Right atrium auricular region (tissue), 2 donors: ENCODE measurements around the gene PLCL2. TPM values are rescaled to one million over a fixed set of nuclear protein-coding genes. Genes with fewer than 3 reads are reported as not detected.

Source experiments
- DNase-seq: peaks from one replicate; pipeline ENCODE4 v3.0.0-alpha.2; 2019; ENCODE audit warnings: low spot score
- H3K27ac ChIP-seq, 2 donors: fragments of 200-600 bp; sonication (generic); 1 replicate in 1 of 2; 2 replicates in 1 of 2; pipeline ENCODE4 v1.5.1; 2016 to 2019
- H3K27me3 ChIP-seq, 2 donors: fragments of 200-600 bp; sonication (generic); one replicate each; pipeline versions ENCODE4 v1.5.1 to v1.6.0; 2017 to 2019
- H3K36me3 ChIP-seq: fragments of 200-600 bp; sonication (generic); one replicate; pipeline ENCODE4 v1.5.1; 2016
- H3K4me1 ChIP-seq, 2 donors: fragments of 200-600 bp; sonication (generic); one replicate each; pipeline versions ENCODE4 v1.5.1 to v1.6.0; 2017 to 2019
- H3K4me3 ChIP-seq, 2 donors: fragments of 200-600 bp; sonication (generic); 1 replicate in 1 of 2; 2 replicates in 1 of 2; pipeline ENCODE4 v1.5.1; 2017 to 2019; ENCODE audit warnings: mild to moderate bottlenecking in 1 of 2, moderate library complexity in 1 of 2
- H3K9me3 ChIP-seq, 2 donors: fragments of 200-600 bp; sonication (generic); one replicate each; pipeline ENCODE4 v1.5.1; 2019
- total RNA-seq, 2 donors: library from RNA; depleted of rRNA; stranded (reverse); fragments of >200 nt; gene quantifications; one replicate each; pipeline ENCODE4 v1.1.0, GENCODE V29; 2016
- TF ChIP-seq, protein P1 (sequence below), 2 donors: fragments of 200-600 bp; sonication (generic); IDR thresholded peaks; one replicate each; pipeline ENCODE4 v1.5.1; 2019; ENCODE audit warnings: antibody characterized with exemption in 2 of 2

Gene PLCL2
- total RNA-seq, 2 donors from 2014 or later, result 32.4 to 35.2 TPM

DNA sequence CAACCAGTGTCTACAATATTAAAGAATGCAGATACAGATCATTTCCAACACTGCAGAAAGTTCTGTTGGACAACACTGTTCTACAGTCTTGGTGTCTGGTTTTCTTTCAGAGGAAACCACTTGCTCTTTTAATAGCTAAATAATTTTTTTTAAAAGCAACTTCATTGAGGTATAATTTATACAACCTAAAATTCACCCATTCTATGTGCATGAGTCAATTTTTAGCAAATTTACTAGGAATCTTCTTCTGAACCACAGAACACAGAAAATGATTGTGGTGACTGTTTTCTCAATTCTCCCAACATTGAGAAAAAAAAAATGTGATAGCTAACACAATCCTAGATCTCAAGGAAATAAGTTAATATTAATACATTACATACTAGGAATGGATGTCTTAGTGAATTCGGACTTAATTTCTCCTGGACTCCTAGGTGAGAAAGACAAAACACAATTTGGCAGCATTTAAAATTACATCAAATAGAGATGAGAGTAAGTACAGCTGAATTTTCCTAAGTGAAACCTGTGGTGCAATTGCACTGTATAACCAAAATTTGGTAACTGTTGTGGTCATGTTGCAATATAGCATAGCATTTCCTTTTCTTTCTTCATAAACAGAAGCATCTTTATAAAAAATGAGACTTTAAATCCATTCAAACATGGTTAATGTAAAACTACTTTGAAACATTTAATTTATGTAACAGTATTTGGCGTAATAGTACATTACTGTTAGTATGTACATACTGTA is 15.3 kb upstream of the PLCL2 start:
- no peak overlapping the region for H3K27ac ChIP-seq
- no peaks in the 10 kb centered on the region for H3K4me1 ChIP-seq
- no peaks in the 10 kb centered on the region for H3K36me3 ChIP-seq
- H3K4me3 ChIP-seq, result no peak overlapping the region
- TF ChIP-seq, protein P1, sequence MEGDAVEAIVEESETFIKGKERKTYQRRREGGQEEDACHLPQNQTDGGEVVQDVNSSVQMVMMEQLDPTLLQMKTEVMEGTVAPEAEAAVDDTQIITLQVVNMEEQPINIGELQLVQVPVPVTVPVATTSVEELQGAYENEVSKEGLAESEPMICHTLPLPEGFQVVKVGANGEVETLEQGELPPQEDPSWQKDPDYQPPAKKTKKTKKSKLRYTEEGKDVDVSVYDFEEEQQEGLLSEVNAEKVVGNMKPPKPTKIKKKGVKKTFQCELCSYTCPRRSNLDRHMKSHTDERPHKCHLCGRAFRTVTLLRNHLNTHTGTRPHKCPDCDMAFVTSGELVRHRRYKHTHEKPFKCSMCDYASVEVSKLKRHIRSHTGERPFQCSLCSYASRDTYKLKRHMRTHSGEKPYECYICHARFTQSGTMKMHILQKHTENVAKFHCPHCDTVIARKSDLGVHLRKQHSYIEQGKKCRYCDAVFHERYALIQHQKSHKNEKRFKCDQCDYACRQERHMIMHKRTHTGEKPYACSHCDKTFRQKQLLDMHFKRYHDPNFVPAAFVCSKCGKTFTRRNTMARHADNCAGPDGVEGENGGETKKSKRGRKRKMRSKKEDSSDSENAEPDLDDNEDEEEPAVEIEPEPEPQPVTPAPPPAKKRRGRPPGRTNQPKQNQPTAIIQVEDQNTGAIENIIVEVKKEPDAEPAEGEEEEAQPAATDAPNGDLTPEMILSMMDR (IDR thresholded peaks at IDR 0.05), result no peak
- DNase-seq, result no peak
- no peaks in the 10 kb centered on the region for H3K9me3 ChIP-seq
- no peaks in the 10 kb centered on the region for H3K27me3 ChIP-seq

DNA sequence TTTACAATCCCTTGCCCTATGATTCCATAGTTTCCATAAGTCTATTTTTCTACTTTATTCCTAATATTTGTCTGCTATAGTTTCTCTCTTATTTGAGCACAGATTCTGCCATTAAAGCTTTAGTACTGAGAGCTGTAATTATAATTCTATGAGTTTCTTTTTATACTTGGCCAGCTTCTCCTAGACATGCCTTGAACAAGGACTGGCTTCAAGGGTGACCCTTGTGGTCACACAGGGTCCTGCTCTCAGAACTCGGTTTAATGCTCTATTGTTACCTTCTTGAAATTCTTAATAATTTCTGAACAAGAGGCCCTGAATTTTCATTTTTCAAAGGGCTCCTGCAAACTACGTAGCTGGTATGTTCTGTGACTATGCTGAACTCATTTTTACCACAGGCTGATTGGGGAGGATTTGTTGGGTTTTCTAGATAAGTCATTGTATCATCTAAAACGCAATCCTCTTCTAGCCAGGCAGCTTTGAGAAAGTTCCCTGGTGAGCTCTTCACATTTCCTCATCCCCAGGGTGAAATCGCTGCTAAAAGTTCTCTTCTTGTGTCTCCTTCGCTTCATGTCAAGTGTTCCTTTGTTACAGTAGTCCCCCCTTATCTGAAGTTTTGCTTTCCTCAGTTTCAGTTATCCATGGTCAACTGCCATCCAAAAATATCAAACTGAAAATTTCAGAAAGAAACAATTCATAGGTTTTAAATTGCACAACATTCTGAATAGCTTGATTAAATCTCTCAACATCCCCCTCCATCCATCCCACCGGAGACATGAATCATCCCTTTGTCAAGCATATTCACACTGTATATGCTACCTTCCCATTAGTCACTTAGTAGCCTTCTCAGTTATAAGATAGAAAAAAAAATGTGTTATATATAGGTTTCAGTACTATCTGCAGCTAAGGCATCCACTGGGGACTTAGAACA is 12.6 kb upstream of the PLCL2 start:
- TF ChIP-seq, protein P1 (IDR thresholded peaks at IDR 0.05), result no peak
- Histone ChIP-seq H3K9me3 (no peaks in the 10 kb centered on the region), H3K4me1 (peaks cover 0 to 3% of the 10 kb centered on the region in 2 donors), H3K36me3 (no peaks in the 10 kb centered on the region), H3K27ac (no peak overlapping the region), H3K27me3 (no peaks in the 10 kb centered on the region), H3K4me3 (no peak overlapping the region)
- no peak for DNase-seq

DNA sequence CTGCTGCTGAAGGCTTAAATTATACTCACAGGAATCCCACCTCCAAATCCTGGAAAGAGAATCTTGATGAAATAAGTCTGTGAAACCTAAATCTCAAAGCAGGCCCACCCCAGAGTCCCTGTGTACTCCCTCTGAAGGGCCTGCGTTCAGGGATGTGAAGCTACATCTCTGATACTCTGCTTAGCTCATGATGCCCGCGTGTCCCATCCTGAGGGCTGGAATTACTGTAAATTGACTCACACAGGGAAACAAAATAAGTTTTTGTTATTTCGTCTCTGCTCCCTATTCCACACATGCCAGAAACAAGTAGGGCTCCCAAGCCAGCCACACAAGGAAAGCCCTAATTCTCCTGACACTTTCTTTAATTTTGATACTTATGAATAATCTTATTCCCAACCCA is 10.9 kb upstream of the PLCL2 start:
- Histone ChIP-seq H3K4me3 (no peak overlapping the region), H3K9me3 (no peaks in the 10 kb centered on the region), H3K4me1 (peaks cover 0 to 3% of the 10 kb centered on the region in 2 donors), H3K27ac (no peak overlapping the region), H3K27me3 (no peaks in the 10 kb centered on the region), H3K36me3 (no peaks in the 10 kb centered on the region)
- DNase-seq, result no peak
- TF ChIP-seq, protein P1 (IDR thresholded peaks at IDR 0.05), result no peak

DNA sequence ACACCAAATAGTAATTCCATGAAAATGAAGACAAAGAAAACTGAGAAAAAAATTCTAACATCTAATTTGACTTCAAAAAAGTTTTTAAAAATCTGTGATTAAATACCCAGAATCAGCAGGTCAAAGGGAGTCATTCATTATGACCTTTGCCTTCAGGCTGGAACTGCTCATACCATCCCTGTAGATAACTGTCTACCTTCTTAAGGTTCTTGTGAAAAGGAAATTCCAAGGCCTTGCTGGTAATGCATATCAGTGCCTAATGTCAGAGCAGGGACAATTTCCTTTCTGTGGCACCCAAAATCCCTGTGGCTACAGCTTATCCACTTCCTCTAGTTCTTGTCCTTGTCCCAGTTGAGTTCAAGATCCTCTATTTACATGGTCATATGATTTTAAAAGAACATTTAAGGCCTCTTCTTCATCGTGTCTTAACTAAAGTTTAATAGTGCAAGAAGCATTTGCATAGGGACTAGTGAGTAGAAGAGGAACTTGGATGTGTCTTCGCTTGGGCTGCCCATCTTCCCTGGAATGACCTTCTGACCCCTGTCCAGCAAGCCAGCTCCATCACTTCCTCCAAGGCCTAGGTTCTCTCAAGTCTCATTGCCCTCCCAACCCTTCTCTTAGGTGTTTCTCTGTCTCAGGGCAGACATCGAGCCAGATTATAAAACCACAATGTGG is 8.7 kb upstream of the PLCL2 start:
- H3K4me3 ChIP-seq, result no peak overlapping the region
- no peaks in the 10 kb centered on the region for H3K27me3 ChIP-seq
- no peaks in the 10 kb centered on the region for H3K9me3 ChIP-seq
- H3K27ac ChIP-seq, result no peak overlapping the region
- TF ChIP-seq, protein P1 (IDR thresholded peaks at IDR 0.05), result no peak
- H3K36me3 ChIP-seq, result no peaks in the 10 kb centered on the region
- DNase-seq, result no peak
- H3K4me1 ChIP-seq, result peaks cover 0 to 3% of the 10 kb centered on the region in 2 donors

DNA sequence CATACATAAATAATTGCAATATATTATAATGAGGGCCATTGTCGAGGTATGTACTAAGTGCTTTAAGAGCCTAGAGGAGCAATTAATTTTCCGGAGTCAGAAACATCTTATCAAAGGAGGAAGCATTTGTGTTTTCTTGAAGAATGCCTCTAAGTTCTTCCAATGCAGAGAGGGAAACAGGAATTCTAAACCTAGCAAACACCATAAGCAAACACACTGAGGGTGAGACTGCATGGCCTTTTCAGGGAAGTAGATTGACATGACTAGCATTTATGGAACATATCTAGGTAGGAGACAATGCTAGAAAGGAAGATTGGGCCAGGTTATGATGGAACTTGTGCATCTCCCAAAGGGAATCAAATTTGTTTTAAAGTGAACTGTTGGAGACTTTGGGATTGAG is 7.2 kb upstream of the PLCL2 start:
- TF ChIP-seq, protein P1 (IDR thresholded peaks at IDR 0.05), result no peak
- no peaks in the 10 kb centered on the region for H3K9me3 ChIP-seq
- H3K4me3 ChIP-seq, result no peak overlapping the region
- no peaks in the 10 kb centered on the region for H3K27me3 ChIP-seq
- H3K27ac ChIP-seq, result no peak overlapping the region
- no peak for DNase-seq
- H3K36me3 ChIP-seq, result no peaks in the 10 kb centered on the region
- peaks cover 0 to 3% of the 10 kb centered on the region in 2 donors for H3K4me1 ChIP-seq
